HepG2 (cell line): Measurements from ENCODE around the gene DVL3. TPM values are rescaled to one million over a fixed set of nuclear protein-coding genes. Genes with fewer than 3 reads are reported as not detected.

Source experiments
- HDAC2 ChIP-seq: sonication (generic); formaldehyde crosslinking; IDR thresholded peaks from 2 replicates; pipeline ENCODE4 v1.4.0; 2020; ENCODE audit warnings: missing genetic modification reagents
- MAZ ChIP-seq, 2 experiments: sonication (generic) in 1 of 2; formaldehyde crosslinking in 1 of 2; IDR thresholded peaks; 2 replicates each; pipeline versions ENCODE4 v1.5.0 to v1.6.1; 2012 to 2020; ENCODE audit warnings: low read depth in 2 of 2, mild to moderate bottlenecking in 2 of 2, borderline replicate concordance in 1 of 2, improper control_type of control experiment in 1 of 2, low read length in 1 of 2, missing genetic modification reagents in 1 of 2, moderate library complexity in 1 of 2
- PITX1 ChIP-seq: sonication (generic); formaldehyde crosslinking; IDR thresholded peaks from 2 replicates; pipeline ENCODE4 v1.5.1; 2020; ENCODE audit warnings: mild to moderate bottlenecking, missing genetic modification reagents
- REXO4 ChIP-seq: sonication (generic); formaldehyde crosslinking; IDR thresholded peaks from 2 replicates; pipeline ENCODE4 v1.8.0; 2022; ENCODE audit warnings: missing genetic modification reagents, mild to moderate bottlenecking, borderline replicate concordance
- SRSF1 ChIP-seq: fragments of 200-400 bp; formaldehyde crosslinking; optimal IDR thresholded peaks from 2 replicates; pipeline ENCODE3; 2017; ENCODE audit warnings: mild to moderate bottlenecking, low read depth, low read length, moderate library complexity
- TAF1 ChIP-seq: sonication (generic); formaldehyde crosslinking; IDR thresholded peaks from 2 replicates; pipeline ENCODE4 v1.4.0; 2020; ENCODE audit warnings: missing genetic modification reagents
- ZNF24 ChIP-seq: fragments of 450-650 bp; IDR thresholded peaks from 2 replicates; pipeline ENCODE4 v1.6.1; 2017; ENCODE audit warnings: antibody characterized with exemption, mild to moderate bottlenecking
- ZNF556 ChIP-seq: sonication (generic); formaldehyde crosslinking; IDR thresholded peaks from 2 replicates; pipeline ENCODE4 v1.4.0; 2020; ENCODE audit warnings: mild to moderate bottlenecking, missing genetic modification reagents, borderline replicate concordance
- polyA plus RNA-seq, 8 experiments: library from polyadenylated mRNA; depleted of rRNA in 3 of 8; stranded (reverse) in 7 of 8; unstranded in 1 of 8; fragments of >200 nt; fragmentation: Illumina TruSeq in 4 of 8; extraction: Trizol in 4 of 8; gene quantifications; 2 replicates each; pipeline versions ENCODE4 v1.2.1 to v1.2.3, GENCODE V29; 2011 to 2016; ENCODE audit warnings: low read depth in 4 of 8, missing spikeins in 1 of 8, mixed read lengths in 1 of 8; ENCODE audit not compliant: insufficient read depth in 1 of 8
- total RNA-seq, 5 experiments: library from RNA; depleted of rRNA; stranded (reverse); fragments of >200 nt; fragmentation: Illumina TruSeq; extraction: Trizol; gene quantifications; 2 replicates each; pipeline ENCODE4 v1.2.3, GENCODE V29; 2016; ENCODE audit warnings: low read depth in 1 of 5
- TF ChIP-seq, protein P1 (sequence below): sonication (generic); formaldehyde crosslinking; IDR thresholded peaks from 2 replicates; pipeline ENCODE4 v1.4.0; 2020; ENCODE audit warnings: missing genetic modification reagents, borderline replicate concordance
- TF ChIP-seq, protein P2 (sequence below), 2 experiments: sonication (generic) in 1 of 2; formaldehyde crosslinking in 1 of 2; IDR thresholded peaks; 2 replicates each; pipeline versions ENCODE4 v1.5.1 to v1.6.1; 2011 to 2020; ENCODE audit warnings: borderline replicate concordance in 1 of 2, low read depth in 1 of 2, low read length in 1 of 2, mild to moderate bottlenecking in 1 of 2, missing genetic modification reagents in 1 of 2, moderate library complexity in 1 of 2
- TF ChIP-seq, protein P3 (sequence below): IDR thresholded peaks from 2 replicates; pipeline ENCODE4 v1.6.1; 2016; ENCODE audit warnings: missing genetic modification reagents, missing compliant biosample characterization
- TF ChIP-seq, protein P4 (sequence below): sonication (generic); formaldehyde crosslinking; IDR thresholded peaks from 2 replicates; pipeline ENCODE4; 2020; ENCODE audit warnings: missing genetic modification reagents, mild to moderate bottlenecking, borderline replicate concordance
- TF ChIP-seq, protein P5 (sequence below): fragments of 450-650 bp; IDR thresholded peaks from 2 replicates; pipeline ENCODE4 v1.6.1; 2017
- TF ChIP-seq, protein P6 (sequence below): sonication (generic); formaldehyde crosslinking; conservative IDR thresholded peaks from 2 replicates; pipeline ENCODE4 v1.8.0; 2022; ENCODE audit warnings: low read depth, missing genetic modification reagents

The DVL3 gene
- total and polyA plus RNA-seq, 2 of the 13 experiments (the other 11 are each of a cell fraction or from before 2014, with no cell fraction given), result 29.0 to 36.1 TPM

DNA sequence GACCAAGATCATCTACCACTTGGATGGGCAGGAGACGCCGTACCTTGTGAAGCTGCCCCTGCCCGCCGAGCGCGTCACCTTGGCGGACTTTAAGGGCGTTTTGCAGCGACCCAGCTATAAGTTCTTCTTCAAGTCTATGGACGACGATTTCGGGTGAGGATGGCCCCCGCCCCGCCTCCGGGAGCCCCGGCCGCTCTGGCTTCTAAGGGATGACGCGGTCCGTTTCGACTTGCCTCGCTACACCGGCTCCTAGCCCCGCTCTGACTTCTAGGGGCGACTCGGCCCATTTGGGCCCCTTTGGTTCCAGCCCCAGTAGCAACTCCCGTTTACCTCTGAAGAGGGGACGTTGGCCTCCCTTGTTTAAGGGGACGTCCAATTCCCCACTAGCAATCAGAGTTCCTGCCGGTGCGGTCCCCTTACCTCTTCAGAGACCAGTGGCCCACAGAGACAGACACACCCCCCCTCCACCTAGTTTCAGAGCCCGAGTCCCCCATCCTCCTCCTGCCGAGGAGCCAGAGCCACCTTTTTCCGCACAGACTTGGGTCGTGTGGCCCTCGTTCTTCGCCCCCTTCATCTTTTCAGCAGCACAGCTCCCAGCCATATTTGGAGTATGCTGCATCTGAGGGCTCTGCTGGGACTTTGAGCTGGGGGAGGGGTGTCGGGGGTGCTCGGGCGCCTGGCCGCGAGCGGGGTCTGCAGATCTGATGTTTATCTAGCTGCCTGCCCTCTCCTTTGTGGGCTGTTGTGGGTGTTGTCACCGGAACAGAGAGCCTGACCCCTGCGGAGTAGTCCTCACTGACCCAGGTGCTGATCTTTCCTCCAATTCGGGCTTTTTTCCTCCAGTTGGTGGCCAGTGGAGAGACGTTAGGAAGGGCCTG is 706 bp downstream of the DVL3 start (continued):
- TF ChIP-seq REXO4 (CRISPR knock-in tag) (no peak), SRSF1 (peak; percentile 47), HDAC2 (CRISPR knock-in tag) (no peak; the same call in 1 of the 2 replicates), ZNF556 (CRISPR knock-in tag) (peak; percentile 12; the same call in 1 of the 2 replicates), MAZ (IDR thresholded peaks at IDR 0.05; ENCODE audit: borderline replicate concordance, low read depth, low read length) (peak; percentile 10; the same call in 1 of the 2 replicates), MAZ (CRISPR knock-in tag; IDR thresholded peaks at IDR 0.05; ENCODE audit: low read depth) (no peak; the same call in 1 of the 2 replicates), TAF1 (CRISPR knock-in tag) (peak; percentile 24), ZNF24 (no peak), PITX1 (no peak)
- TF ChIP-seq, protein P1, sequence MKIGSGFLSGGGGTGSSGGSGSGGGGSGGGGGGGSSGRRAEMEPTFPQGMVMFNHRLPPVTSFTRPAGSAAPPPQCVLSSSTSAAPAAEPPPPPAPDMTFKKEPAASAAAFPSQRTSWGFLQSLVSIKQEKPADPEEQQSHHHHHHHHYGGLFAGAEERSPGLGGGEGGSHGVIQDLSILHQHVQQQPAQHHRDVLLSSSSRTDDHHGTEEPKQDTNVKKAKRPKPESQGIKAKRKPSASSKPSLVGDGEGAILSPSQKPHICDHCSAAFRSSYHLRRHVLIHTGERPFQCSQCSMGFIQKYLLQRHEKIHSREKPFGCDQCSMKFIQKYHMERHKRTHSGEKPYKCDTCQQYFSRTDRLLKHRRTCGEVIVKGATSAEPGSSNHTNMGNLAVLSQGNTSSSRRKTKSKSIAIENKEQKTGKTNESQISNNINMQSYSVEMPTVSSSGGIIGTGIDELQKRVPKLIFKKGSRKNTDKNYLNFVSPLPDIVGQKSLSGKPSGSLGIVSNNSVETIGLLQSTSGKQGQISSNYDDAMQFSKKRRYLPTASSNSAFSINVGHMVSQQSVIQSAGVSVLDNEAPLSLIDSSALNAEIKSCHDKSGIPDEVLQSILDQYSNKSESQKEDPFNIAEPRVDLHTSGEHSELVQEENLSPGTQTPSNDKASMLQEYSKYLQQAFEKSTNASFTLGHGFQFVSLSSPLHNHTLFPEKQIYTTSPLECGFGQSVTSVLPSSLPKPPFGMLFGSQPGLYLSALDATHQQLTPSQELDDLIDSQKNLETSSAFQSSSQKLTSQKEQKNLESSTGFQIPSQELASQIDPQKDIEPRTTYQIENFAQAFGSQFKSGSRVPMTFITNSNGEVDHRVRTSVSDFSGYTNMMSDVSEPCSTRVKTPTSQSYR (CRISPR knock-in tag), result peak; percentile 84
- TF ChIP-seq, protein P2, sequence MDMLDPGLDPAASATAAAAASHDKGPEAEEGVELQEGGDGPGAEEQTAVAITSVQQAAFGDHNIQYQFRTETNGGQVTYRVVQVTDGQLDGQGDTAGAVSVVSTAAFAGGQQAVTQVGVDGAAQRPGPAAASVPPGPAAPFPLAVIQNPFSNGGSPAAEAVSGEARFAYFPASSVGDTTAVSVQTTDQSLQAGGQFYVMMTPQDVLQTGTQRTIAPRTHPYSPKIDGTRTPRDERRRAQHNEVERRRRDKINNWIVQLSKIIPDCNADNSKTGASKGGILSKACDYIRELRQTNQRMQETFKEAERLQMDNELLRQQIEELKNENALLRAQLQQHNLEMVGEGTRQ (IDR thresholded peaks at IDR 0.05; ENCODE audit: low read depth, low read length), result no peak
- TF ChIP-seq, protein P2 (CRISPR knock-in tag; IDR thresholded peaks at IDR 0.05; ENCODE audit: borderline replicate concordance), result peak; percentile 46; the same call in 1 of the 2 replicates
- TF ChIP-seq, protein P3, sequence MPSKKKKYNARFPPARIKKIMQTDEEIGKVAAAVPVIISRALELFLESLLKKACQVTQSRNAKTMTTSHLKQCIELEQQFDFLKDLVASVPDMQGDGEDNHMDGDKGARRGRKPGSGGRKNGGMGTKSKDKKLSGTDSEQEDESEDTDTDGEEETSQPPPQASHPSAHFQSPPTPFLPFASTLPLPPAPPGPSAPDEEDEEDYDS (CRISPR knock-in tag), result peak; percentile 39
- TF ChIP-seq, protein P4, sequence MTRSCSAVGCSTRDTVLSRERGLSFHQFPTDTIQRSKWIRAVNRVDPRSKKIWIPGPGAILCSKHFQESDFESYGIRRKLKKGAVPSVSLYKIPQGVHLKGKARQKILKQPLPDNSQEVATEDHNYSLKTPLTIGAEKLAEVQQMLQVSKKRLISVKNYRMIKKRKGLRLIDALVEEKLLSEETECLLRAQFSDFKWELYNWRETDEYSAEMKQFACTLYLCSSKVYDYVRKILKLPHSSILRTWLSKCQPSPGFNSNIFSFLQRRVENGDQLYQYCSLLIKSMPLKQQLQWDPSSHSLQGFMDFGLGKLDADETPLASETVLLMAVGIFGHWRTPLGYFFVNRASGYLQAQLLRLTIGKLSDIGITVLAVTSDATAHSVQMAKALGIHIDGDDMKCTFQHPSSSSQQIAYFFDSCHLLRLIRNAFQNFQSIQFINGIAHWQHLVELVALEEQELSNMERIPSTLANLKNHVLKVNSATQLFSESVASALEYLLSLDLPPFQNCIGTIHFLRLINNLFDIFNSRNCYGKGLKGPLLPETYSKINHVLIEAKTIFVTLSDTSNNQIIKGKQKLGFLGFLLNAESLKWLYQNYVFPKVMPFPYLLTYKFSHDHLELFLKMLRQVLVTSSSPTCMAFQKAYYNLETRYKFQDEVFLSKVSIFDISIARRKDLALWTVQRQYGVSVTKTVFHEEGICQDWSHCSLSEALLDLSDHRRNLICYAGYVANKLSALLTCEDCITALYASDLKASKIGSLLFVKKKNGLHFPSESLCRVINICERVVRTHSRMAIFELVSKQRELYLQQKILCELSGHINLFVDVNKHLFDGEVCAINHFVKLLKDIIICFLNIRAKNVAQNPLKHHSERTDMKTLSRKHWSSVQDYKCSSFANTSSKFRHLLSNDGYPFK (CRISPR knock-in tag), result peak; percentile 68
- TF ChIP-seq, protein P5, sequence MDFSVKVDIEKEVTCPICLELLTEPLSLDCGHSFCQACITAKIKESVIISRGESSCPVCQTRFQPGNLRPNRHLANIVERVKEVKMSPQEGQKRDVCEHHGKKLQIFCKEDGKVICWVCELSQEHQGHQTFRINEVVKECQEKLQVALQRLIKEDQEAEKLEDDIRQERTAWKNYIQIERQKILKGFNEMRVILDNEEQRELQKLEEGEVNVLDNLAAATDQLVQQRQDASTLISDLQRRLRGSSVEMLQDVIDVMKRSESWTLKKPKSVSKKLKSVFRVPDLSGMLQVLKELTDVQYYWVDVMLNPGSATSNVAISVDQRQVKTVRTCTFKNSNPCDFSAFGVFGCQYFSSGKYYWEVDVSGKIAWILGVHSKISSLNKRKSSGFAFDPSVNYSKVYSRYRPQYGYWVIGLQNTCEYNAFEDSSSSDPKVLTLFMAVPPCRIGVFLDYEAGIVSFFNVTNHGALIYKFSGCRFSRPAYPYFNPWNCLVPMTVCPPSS, result no peak
- TF ChIP-seq, protein P6, sequence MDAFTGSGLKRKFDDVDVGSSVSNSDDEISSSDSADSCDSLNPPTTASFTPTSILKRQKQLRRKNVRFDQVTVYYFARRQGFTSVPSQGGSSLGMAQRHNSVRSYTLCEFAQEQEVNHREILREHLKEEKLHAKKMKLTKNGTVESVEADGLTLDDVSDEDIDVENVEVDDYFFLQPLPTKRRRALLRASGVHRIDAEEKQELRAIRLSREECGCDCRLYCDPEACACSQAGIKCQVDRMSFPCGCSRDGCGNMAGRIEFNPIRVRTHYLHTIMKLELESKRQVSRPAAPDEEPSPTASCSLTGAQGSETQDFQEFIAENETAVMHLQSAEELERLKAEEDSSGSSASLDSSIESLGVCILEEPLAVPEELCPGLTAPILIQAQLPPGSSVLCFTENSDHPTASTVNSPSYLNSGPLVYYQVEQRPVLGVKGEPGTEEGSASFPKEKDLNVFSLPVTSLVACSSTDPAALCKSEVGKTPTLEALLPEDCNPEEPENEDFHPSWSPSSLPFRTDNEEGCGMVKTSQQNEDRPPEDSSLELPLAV, result no peak
